ENCODE data around the gene SH3RF3.

DNA sequence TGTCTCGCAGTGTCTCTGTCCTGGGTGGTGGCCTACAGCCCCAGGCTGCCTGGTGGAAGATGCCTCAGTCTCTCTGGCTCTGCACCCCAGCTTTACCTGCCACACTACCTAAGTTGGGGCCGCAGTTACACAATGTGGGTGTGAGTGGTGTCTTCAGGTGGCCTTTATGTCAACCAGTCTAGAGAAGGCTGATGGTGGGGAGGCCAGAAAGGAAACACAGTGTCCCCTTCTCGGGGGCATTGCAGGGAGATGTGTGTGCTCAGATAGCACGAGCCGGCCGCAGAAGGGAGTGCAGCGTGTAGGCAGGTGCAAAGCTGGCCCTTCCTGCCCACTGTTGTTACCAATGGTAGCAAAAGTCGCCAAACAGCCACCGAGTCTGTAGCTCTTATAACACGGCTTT lies 216.1 kb downstream of the SH3RF3 start:
- TF ChIP-seq, protein P1, sequence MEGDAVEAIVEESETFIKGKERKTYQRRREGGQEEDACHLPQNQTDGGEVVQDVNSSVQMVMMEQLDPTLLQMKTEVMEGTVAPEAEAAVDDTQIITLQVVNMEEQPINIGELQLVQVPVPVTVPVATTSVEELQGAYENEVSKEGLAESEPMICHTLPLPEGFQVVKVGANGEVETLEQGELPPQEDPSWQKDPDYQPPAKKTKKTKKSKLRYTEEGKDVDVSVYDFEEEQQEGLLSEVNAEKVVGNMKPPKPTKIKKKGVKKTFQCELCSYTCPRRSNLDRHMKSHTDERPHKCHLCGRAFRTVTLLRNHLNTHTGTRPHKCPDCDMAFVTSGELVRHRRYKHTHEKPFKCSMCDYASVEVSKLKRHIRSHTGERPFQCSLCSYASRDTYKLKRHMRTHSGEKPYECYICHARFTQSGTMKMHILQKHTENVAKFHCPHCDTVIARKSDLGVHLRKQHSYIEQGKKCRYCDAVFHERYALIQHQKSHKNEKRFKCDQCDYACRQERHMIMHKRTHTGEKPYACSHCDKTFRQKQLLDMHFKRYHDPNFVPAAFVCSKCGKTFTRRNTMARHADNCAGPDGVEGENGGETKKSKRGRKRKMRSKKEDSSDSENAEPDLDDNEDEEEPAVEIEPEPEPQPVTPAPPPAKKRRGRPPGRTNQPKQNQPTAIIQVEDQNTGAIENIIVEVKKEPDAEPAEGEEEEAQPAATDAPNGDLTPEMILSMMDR (IDR thresholded peaks at IDR 0.05): no peak
- no peak for TF ChIP-seq POLR2AphosphoS5 (IDR thresholded peaks at IDR 0.05)
- TF ChIP-seq POLR2A (IDR thresholded peaks at IDR 0.05): no peak

Data from breast epithelium (tissue), 3 donors.